Measurements from ENCODE around the gene MMP17. TPM values are rescaled to one million over a fixed set of nuclear protein-coding genes. Genes with fewer than 3 reads are reported as not detected.

The MMP17 gene
- total RNA-seq, 1 donor from 2014 or later = 14.1 TPM

GRCh38 chr12:131836193-131836592, 8.0 kb downstream of the MMP17 start:
- Mint-ChIP-seq H3K27me3 (peaks cover 8% of the 10 kb centered on the region), H3K36me3 (no peaks in the 10 kb centered on the region)

GRCh38 chr12:131836714-131837397, 8.7 kb downstream of the MMP17 start:
- DNase-seq (ENCODE audit: extremely low spot score, unreplicated experiment) = no peak
- Mint-ChIP-seq H3K4me3 (no peak overlapping the region), H3K36me3 (no peaks in the 10 kb centered on the region), H3K9me3 (no peaks in the 10 kb centered on the region), H3K27me3 (peaks cover 8% of the 10 kb centered on the region), H3K4me1 (ENCODE audit: unreplicated experiment) (peaks cover 5% of the 10 kb centered on the region), H3K27ac (no peak overlapping the region)
- TF ChIP-seq CTCF (conservative IDR thresholded peaks at IDR 0.05) = no peak

More at GRCh38 chr12:131836193-131836592, 8.0 kb downstream of the MMP17 start:
- H3K4me3 Mint-ChIP-seq = no peak overlapping the region
- DNase-seq (ENCODE audit: extremely low spot score, unreplicated experiment) = no peak
- H3K9me3 Mint-ChIP-seq = no peaks in the 10 kb centered on the region
- peak; percentile 62 for TF ChIP-seq CTCF (conservative IDR thresholded peaks at IDR 0.05)
- H3K27ac Mint-ChIP-seq = no peak overlapping the region
- H3K4me1 Mint-ChIP-seq (ENCODE audit: unreplicated experiment) = peaks cover 5% of the 10 kb centered on the region

GRCh38 chr12:131840643-131841416, 12.6 kb downstream of the MMP17 start:
- Mint-ChIP-seq H3K27ac (no peak overlapping the region), H3K36me3 (no peaks in the 10 kb centered on the region), H3K27me3 (no peaks in the 10 kb centered on the region), H3K4me1 (ENCODE audit: unreplicated experiment) (no peaks in the 10 kb centered on the region), H3K4me3 (no peak overlapping the region), H3K9me3 (no peaks in the 10 kb centered on the region)
- no peak for TF ChIP-seq CTCF (conservative IDR thresholded peaks at IDR 0.05)
- DNase-seq (ENCODE audit: extremely low spot score, unreplicated experiment) = no peak

GRCh38 chr12:131841547-131841946, 13.4 kb downstream of the MMP17 start:
- no peak overlapping the region for H3K4me3 Mint-ChIP-seq
- no peaks in the 10 kb centered on the region for H3K4me1 Mint-ChIP-seq (ENCODE audit: unreplicated experiment)
- no peaks in the 10 kb centered on the region for H3K27me3 Mint-ChIP-seq
- H3K27ac Mint-ChIP-seq = no peak overlapping the region
- no peak for DNase-seq (ENCODE audit: extremely low spot score, unreplicated experiment)
- no peak for TF ChIP-seq CTCF (conservative IDR thresholded peaks at IDR 0.05)
- H3K9me3 Mint-ChIP-seq = no peaks in the 10 kb centered on the region
- no peaks in the 10 kb centered on the region for H3K36me3 Mint-ChIP-seq

- no peaks in the 10 kb centered on the region for H3K4me1 Mint-ChIP-seq (ENCODE audit: unreplicated experiment)
- no peaks in the 10 kb centered on the region for H3K36me3 Mint-ChIP-seq
- H3K4me3 Mint-ChIP-seq = no peak overlapping the region
- no peaks in the 10 kb centered on the region for H3K27me3 Mint-ChIP-seq
- H3K27ac Mint-ChIP-seq = no peak overlapping the region
- DNase-seq (ENCODE audit: extremely low spot score, unreplicated experiment) = no peak
- no peak for TF ChIP-seq CTCF (conservative IDR thresholded peaks at IDR 0.05)
- H3K9me3 Mint-ChIP-seq = no peaks in the 10 kb centered on the region
These were observed 14.0 kb downstream of the MMP17 start for GRCh38 chr12:131842169-131842568.

All from type B pancreatic cell (in vitro differentiated cells).